HepG2 (cell line): ENCODE data around the gene DCC. TPM values are rescaled to one million over a fixed set of nuclear protein-coding genes. Genes with fewer than 3 reads are reported as not detected.

Experiments used
- ATAC-seq: fragments of 200-7000 bp; cut with Tn5 transposase; 3 replicates; pipeline ENCODE4 v1.9.1; 2020; ENCODE audit warnings: mild to moderate bottlenecking, moderate library complexity
- BruUV-seq: library from RNA; stranded (reverse); fragments of 400-500 nt; replicated peaks from 2 replicates; lab custom pipeline; 2021; lab: Mats Ljungman, UMichigan
- CTCF ChIA-PET: fragments of 300-600 bp; formaldehyde crosslinking; extraction: SDS; loops from one replicate; lab custom pipeline; 2021; ENCODE audit warnings: low total read pairs, inconsistent platforms, low intra/inter-chr PET ratio; lab: Yijun Ruan, JAX
- POLR2A ChIA-PET: fragments of 350-600 bp; sonication (Branson Sonifier 250); formaldehyde crosslinking; loops from one replicate; lab custom pipeline; 2020; ENCODE audit warnings: antibody characterized with exemption, inconsistent platforms; lab: Yijun Ruan, JAX
- DNase-seq: peaks from one replicate; pipeline ENCODE4 v3.0.0-alpha.2; 2015; ENCODE audit warnings: low spot score
- FAIRE-seq: peaks from 3 replicates; lab custom pipeline; 2011; peaks lifted over from hg19 to GRCh38; lab: Jason Lieb, UNC
- H2AFZ ChIP-seq: one replicate; pipeline ENCODE4 v1.6.1; 2011; ENCODE audit warnings: low read length, inconsistent platforms
- H3K27ac ChIP-seq: fragments of 300-600 bp; 3 replicates; pipeline ENCODE4 v1.8.0; 2011; ENCODE audit warnings: mixed run types, mild to moderate bottlenecking, mixed read lengths, low read length, inconsistent platforms; ENCODE audit not compliant: insufficient read depth; ENCODE audit errors: extremely low read length
- H3K27me3 ChIP-seq, 2 experiments: fragments of 200-600 bp in 1 of 2; 2 replicates in 1 of 2; 3 replicates in 1 of 2; pipeline versions ENCODE4 v1.6.0 to v1.8.0; 2011; ENCODE audit warnings: low read length in 2 of 2, mild to moderate bottlenecking in 2 of 2, moderate library complexity in 2 of 2, inconsistent platforms in 1 of 2; ENCODE audit not compliant: insufficient read depth in 2 of 2, control insufficient read depth in 1 of 2
- H3K36me3 ChIP-seq, 2 experiments: fragments of 200-600 bp in 1 of 2; replicated peaks in 1 of 2; 2 replicates in 1 of 2; 3 replicates in 1 of 2; pipeline versions ENCODE4 v1.5.1 to v1.8.0; 2011; ENCODE audit warnings: low read length in 2 of 2, inconsistent platforms in 1 of 2; ENCODE audit not compliant: insufficient read depth in 2 of 2, control insufficient read depth in 1 of 2
- H3K4me1 ChIP-seq: 2 replicates; pipeline ENCODE4 v1.5.1; 2012; ENCODE audit warnings: low read length, inconsistent platforms; ENCODE audit not compliant: insufficient read depth
- H3K4me2 ChIP-seq: 2 replicates; pipeline ENCODE4 v1.6.0; 2011; ENCODE audit warnings: low read depth, low read length, inconsistent platforms
- H3K4me3 ChIP-seq, 3 experiments: fragments of 200-600 bp in 1 of 3; sonication (generic), shearing (Covaris generic) in 1 of 3; replicated peaks in 1 of 3; 2 replicates each; pipeline ENCODE4 v1.5.1; 2011 to 2016; ENCODE audit warnings: low read length in 3 of 3, inconsistent platforms in 2 of 3, low read depth in 2 of 3, mild to moderate bottlenecking in 2 of 3, control low read depth in 1 of 3, mixed read lengths in 1 of 3; ENCODE audit not compliant: insufficient read depth in 1 of 3
- H3K79me2 ChIP-seq: one replicate; pipeline ENCODE4 v1.6.1; 2011; ENCODE audit warnings: low read length, inconsistent platforms; ENCODE audit not compliant: insufficient read depth
- H3K9ac ChIP-seq: 2 replicates; pipeline ENCODE4 v1.6.0; 2011; ENCODE audit warnings: mild to moderate bottlenecking, low read depth, low read length, inconsistent platforms; ENCODE audit not compliant: insufficient read depth
- H3K9me3 ChIP-seq: 2 replicates; pipeline ENCODE4 v1.5.1; 2012; ENCODE audit warnings: mild to moderate bottlenecking, low read length
- H4K20me1 ChIP-seq: 2 replicates; pipeline ENCODE4 v1.6.0; 2011; ENCODE audit warnings: inconsistent platforms, mild to moderate bottlenecking, low read length, moderate library complexity; ENCODE audit not compliant: insufficient read depth
- AGO2 ChIP-seq: fragments of 200-400 bp; formaldehyde crosslinking; optimal IDR thresholded peaks from 2 replicates; pipeline ENCODE3; 2017; ENCODE audit warnings: mild to moderate bottlenecking, low read depth, low read length, moderate library complexity
- ERF ChIP-seq: IDR thresholded peaks from 2 replicates; pipeline ENCODE4 v1.6.1; 2018; ENCODE audit warnings: missing biosample characterization, missing genetic modification reagents
- GABPA ChIP-seq, 2 experiments: IDR thresholded peaks; 2 replicates each; pipeline ENCODE4 v1.6.1; 2011 to 2016; ENCODE audit warnings: low read depth in 2 of 2, low read length in 1 of 2, missing biosample characterization in 1 of 2, missing genetic modification characterization in 1 of 2
- GATAD2A ChIP-seq: IDR thresholded peaks from 2 replicates; pipeline ENCODE4 v1.6.1; 2016
- KLF9 ChIP-seq: IDR thresholded peaks from 2 replicates; pipeline ENCODE4 v1.6.1; 2016; ENCODE audit warnings: low read depth
- MAZ ChIP-seq, 2 experiments: sonication (generic) in 1 of 2; formaldehyde crosslinking in 1 of 2; IDR thresholded peaks; 2 replicates each; pipeline versions ENCODE4 v1.5.0 to v1.6.1; 2012 to 2020; ENCODE audit warnings: low read depth in 2 of 2, mild to moderate bottlenecking in 2 of 2, borderline replicate concordance in 1 of 2, improper control_type of control experiment in 1 of 2, low read length in 1 of 2, missing genetic modification reagents in 1 of 2, moderate library complexity in 1 of 2
- SIN3B ChIP-seq: fragments of 150-350 bp; IDR thresholded peaks from 2 replicates; pipeline ENCODE4 v1.6.1; 2014; ENCODE audit warnings: low read length
- SMAD9 ChIP-seq: sonication (generic); formaldehyde crosslinking; IDR thresholded peaks from 2 replicates; pipeline ENCODE4 v1.5.1; 2020; ENCODE audit warnings: mild to moderate bottlenecking, missing genetic modification reagents
- SRF ChIP-seq: IDR thresholded peaks from 2 replicates; pipeline ENCODE4 v1.6.1; 2011; ENCODE audit warnings: mild to moderate bottlenecking, low read depth, low read length, moderate library complexity
- ZNF256 ChIP-seq: sonication (generic); formaldehyde crosslinking; conservative IDR thresholded peaks from 2 replicates; pipeline ENCODE4 v1.4.0; 2020; ENCODE audit warnings: missing genetic modification reagents
- ZNF274 ChIP-seq: sonication (generic); formaldehyde crosslinking; IDR thresholded peaks from 2 replicates; pipeline ENCODE4 v1.5.1; 2020; ENCODE audit warnings: mild to moderate bottlenecking, missing genetic modification reagents
- ZNF709 ChIP-seq: sonication (generic); formaldehyde crosslinking; IDR thresholded peaks from 2 replicates; pipeline ENCODE4 v1.5.0; 2020; ENCODE audit warnings: mild to moderate bottlenecking, missing genetic modification reagents
- ZNF83 ChIP-seq: sonication (generic); formaldehyde crosslinking; IDR thresholded peaks from 2 replicates; pipeline ENCODE4 v1.4.0; 2020; ENCODE audit warnings: missing genetic modification reagents, mild to moderate bottlenecking, borderline replicate concordance
- ZNF883 ChIP-seq: sonication (generic); formaldehyde crosslinking; IDR thresholded peaks from 2 replicates; pipeline ENCODE4 v1.5.1; 2020; ENCODE audit warnings: mild to moderate bottlenecking, missing genetic modification reagents; ENCODE audit errors: not compliant biosample characterization
- WGBS: methylation state at CpG from one replicate; pipeline ENCODE4 v1.1.6; 2017; ENCODE audit warnings: low lambda C conversion rate; 5-methylcytosine and 5-hydroxymethylcytosine counted together
- in situ Hi-C: cut with HindIII; loops from 2 replicates; pipeline ENCODE4 v1.10.0; 2017; ENCODE audit warnings: low pct_unique_long_range_greater_than_20kb; ENCODE audit not compliant: extremely low pct_ligation_motif_present
- intact Hi-C: fragments of 100-400 bp; cut with micrococcal nuclease; formaldehyde crosslinking; loops from one replicate; pipeline ENCODE4 v1.10.0; 2022; ENCODE audit not compliant: unreplicated experiment
- polyA plus RNA-seq, 8 experiments: library from polyadenylated mRNA; depleted of rRNA in 3 of 8; stranded (reverse) in 7 of 8; unstranded in 1 of 8; fragments of >200 nt; fragmentation: Illumina TruSeq in 4 of 8; extraction: Trizol in 4 of 8; gene quantifications; 2 replicates each; pipeline versions ENCODE4 v1.2.1 to v1.2.3, GENCODE V29; 2011 to 2016; ENCODE audit warnings: low read depth in 4 of 8, missing spikeins in 1 of 8, mixed read lengths in 1 of 8; ENCODE audit not compliant: insufficient read depth in 1 of 8
- total RNA-seq, 5 experiments: library from RNA; depleted of rRNA; stranded (reverse); fragments of >200 nt; fragmentation: Illumina TruSeq; extraction: Trizol; gene quantifications; 2 replicates each; pipeline ENCODE4 v1.2.3, GENCODE V29; 2016; ENCODE audit warnings: low read depth in 1 of 5
- TF ChIP-seq, protein P1 (sequence below): sonication (generic); formaldehyde crosslinking; IDR thresholded peaks from 2 replicates; pipeline ENCODE4 v1.9.0; 2022; ENCODE audit warnings: low read depth, missing genetic modification reagents
- TF ChIP-seq, protein P2 (sequence below): sonication (generic); formaldehyde crosslinking; conservative IDR thresholded peaks from 2 replicates; pipeline ENCODE4 v1.8.0; 2022; ENCODE audit warnings: mild to moderate bottlenecking, moderate library complexity, missing genetic modification reagents

DCC gene
- total and polyA plus RNA-seq, 2 of the 13 experiments (the other 11 are each of a cell fraction or from before 2014, with no cell fraction given): not detected

DNA sequence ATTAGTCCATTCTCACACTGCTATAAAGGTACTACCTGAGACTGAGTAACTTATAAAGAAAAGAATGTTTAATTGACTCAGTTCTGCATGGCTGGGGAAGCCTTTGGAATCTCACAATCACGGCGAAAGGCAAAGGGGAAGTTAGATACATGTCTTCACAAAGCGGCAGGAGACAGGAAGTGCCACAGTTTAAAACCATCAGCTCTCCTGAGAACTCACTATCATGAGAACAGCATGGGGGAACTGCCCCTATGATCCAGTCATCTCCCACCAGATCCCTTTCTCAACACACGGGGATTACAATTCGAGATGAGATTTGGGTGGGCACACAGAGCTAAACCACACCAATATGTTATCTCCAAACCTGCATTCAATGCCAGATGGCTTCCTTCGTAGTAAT is 716.1 kb downstream of the DCC start:
- H3K9ac ChIP-seq: no peak overlapping the region
- H3K27me3 ChIP-seq: no peaks in the 10 kb centered on the region
- WGBS: 6% methylated on average over 5 of the region's 6 CpGs
- TF ChIP-seq, protein P1, sequence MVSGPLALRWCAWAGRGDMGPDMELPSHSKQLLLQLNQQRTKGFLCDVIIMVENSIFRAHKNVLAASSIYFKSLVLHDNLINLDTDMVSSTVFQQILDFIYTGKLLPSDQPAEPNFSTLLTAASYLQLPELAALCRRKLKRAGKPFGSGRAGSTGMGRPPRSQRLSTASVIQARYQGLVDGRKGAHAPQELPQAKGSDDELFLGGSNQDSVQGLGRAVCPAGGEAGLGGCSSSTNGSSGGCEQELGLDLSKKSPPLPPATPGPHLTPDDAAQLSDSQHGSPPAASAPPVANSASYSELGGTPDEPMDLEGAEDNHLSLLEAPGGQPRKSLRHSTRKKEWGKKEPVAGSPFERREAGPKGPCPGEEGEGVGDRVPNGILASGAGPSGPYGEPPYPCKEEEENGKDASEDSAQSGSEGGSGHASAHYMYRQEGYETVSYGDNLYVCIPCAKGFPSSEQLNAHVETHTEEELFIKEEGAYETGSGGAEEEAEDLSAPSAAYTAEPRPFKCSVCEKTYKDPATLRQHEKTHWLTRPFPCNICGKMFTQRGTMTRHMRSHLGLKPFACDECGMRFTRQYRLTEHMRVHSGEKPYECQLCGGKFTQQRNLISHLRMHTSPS: no peak
- TF ChIP-seq AGO2 (no peak), MAZ (IDR thresholded peaks at IDR 0.05; ENCODE audit: borderline replicate concordance, low read depth, low read length) (no peak), MAZ (CRISPR knock-in tag; IDR thresholded peaks at IDR 0.05; ENCODE audit: low read depth) (no peak), SRF (no peak), GABPA (IDR thresholded peaks at IDR 0.05; ENCODE audit: low read depth, low read length) (no peak), GABPA (CRISPR knock-in tag; IDR thresholded peaks at IDR 0.05; ENCODE audit: low read depth) (no peak)
- TF ChIP-seq, all 625 proteins: peak for 0
- Histone ChIP-seq H3K4me3 (no peak overlapping the region), H4K20me1 (no peaks in the 10 kb centered on the region), H3K9me3 (no peaks in the 10 kb centered on the region), H3K4me1 (no peaks in the 10 kb centered on the region), H3K79me2 (no peaks in the 10 kb centered on the region), H3K36me3 (no peaks in the 10 kb centered on the region), H3K27ac (no peak overlapping the region), H2AFZ (no peak overlapping the region), H3K4me2 (no peak overlapping the region)
- ChIA-PET POLR2A (no interaction called here), CTCF (no interaction called here)
- DNase-seq (no peak), FAIRE-seq (no peak), ATAC-seq (no peak)
- in situ Hi-C loops (no loop called here), intact Hi-C loops (no loop called here)
- BruUV-seq: no TSS peak

DNA sequence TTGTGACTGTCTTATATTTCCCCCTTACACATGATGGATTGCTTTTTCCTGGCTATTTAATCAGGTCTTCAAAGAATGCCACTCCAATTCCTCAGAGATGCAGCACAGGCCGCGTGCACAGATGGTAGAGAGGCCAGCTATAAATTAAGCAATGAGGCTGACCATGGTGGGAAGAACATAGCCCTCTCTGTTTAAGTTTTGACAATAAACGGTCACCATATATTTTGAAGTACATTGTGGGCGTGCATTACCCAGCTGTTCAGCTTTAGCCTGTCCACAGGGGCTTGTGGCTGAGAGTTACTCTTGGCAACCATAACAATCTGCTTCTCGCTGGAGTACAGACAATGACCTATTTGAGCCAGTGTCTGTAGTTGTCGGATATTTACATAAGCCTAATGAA is 730.8 kb downstream of the DCC start:
- DNase-seq (no peak), ATAC-seq (no peak)
- Histone ChIP-seq H3K9me3 (no peaks in the 10 kb centered on the region), H2AFZ (no peak overlapping the region)
- TF ChIP-seq ZNF709 (CRISPR knock-in tag) (no peak), SIN3B (no peak), ZNF83 (CRISPR knock-in tag) (no peak), ZNF274 (CRISPR knock-in tag) (no peak), ZNF883 (CRISPR knock-in tag) (no peak), ERF (CRISPR knock-in tag) (no peak), KLF9 (CRISPR knock-in tag) (no peak), SMAD9 (CRISPR knock-in tag) (no peak), ZNF256 (CRISPR knock-in tag) (no peak), GATAD2A (CRISPR knock-in tag) (no peak)
- TF ChIP-seq, protein P2, sequence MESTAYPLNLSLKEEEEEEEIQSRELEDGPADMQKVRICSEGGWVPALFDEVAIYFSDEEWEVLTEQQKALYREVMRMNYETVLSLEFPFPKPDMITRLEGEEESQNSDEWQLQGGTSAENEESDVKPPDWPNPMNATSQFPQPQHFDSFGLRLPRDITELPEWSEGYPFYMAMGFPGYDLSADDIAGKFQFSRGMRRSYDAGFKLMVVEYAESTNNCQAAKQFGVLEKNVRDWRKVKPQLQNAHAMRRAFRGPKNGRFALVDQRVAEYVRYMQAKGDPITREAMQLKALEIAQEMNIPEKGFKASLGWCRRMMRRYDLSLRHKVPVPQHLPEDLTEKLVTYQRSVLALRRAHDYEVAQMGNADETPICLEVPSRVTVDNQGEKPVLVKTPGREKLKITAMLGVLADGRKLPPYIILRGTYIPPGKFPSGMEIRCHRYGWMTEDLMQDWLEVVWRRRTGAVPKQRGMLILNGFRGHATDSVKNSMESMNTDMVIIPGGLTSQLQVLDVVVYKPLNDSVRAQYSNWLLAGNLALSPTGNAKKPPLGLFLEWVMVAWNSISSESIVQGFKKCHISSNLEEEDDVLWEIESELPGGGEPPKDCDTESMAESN (CRISPR knock-in tag): no peak
- TF ChIP-seq, all 625 proteins: peak for 0
- no TSS peak for BruUV-seq
- H3K4me2 ChIP-seq: no peak overlapping the region
- no peak for FAIRE-seq
- intact Hi-C loops (no loop called here), in situ Hi-C loops (no loop called here)
- no peaks in the 10 kb centered on the region for H3K36me3 ChIP-seq
- H4K20me1 ChIP-seq: no peaks in the 10 kb centered on the region
- H3K79me2 ChIP-seq: no peaks in the 10 kb centered on the region
- H3K27ac ChIP-seq: no peak overlapping the region
- H3K4me3 ChIP-seq: no peak overlapping the region
- no peaks in the 10 kb centered on the region for H3K27me3 ChIP-seq
- 0% methylated on average over 6 of the region's 6 CpGs for WGBS
- H3K4me1 ChIP-seq: no peaks in the 10 kb centered on the region
- no peak overlapping the region for H3K9ac ChIP-seq
- ChIA-PET POLR2A (no interaction called here), CTCF (no interaction called here)
